EH (cell line): Measurements from ENCODE around the gene MAN1A1.
A peak's percentile ranks its signal among the peaks of the same experiment; 100 is the strongest.

Experiments used
- DNase-seq: peaks from one replicate; pipeline ENCODE4 v3.0.0-alpha.2; 2015; ENCODE audit warnings: low read depth

The MAN1A1 gene

DNA sequence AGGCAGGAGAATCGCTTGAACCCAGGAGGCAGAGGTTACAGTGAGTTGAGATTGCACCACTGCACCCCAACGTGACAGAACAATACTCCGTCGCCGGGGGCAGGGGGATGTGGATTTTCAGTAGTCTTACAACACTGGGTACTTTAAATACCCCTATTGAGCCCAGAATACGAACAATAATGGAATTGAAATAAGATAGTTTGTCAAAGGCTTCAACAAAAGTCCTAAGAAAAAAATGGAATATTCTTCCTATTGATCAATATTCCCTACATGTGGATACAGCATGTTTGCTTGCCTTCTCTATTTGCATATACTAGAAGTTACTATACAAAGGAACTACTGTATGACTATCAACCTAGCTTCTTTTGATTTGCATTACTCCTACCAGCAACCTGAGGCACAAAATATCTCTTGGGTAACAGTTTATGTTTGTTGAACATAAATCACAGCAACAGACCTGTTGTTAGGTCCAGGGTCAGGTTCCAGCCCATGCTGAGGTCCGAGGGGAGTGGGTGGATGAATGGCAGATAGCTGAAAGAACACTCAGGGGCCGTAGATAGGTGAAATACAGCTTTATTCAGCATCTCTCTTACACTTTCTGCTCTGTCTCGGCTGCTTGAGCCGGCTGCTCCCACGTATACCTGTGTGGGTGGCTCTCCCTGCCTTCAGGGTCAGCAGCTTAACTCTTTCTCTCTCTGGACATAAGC lies 23.8 kb downstream of the MAN1A1 start:
- DNase-seq, result no peak

GRCh38 chr6:119324718-119325117 lies 24.8 kb downstream of the MAN1A1 start:
- no peak for DNase-seq

DNA sequence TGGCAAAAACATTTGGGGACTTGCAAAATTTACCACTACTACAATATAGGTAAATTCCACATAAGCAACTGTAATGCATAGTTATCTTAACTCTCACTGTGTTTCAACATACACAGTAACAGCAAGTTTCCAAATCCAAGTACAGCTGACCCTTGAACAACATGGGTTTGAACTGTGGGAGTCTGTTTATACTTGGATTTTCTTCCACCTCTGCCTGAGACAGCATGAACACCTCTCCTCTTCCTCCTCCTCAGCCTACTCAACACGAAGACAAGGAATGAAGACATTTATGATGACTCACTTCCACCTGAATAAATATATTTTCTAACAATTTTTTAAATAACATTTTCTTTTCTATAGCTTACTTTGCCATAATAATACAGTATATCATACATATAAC lies 25.6 kb downstream of the MAN1A1 start:
- DNase-seq, result no peak

- DNase-seq, result no peak
Observed at GRCh38 chr6:119323478-119323877, 26.1 kb downstream of the MAN1A1 start.

- DNase-seq, result no peak
Observed at GRCh38 chr6:119322715-119323350, 26.7 kb downstream of the MAN1A1 start.

DNA sequence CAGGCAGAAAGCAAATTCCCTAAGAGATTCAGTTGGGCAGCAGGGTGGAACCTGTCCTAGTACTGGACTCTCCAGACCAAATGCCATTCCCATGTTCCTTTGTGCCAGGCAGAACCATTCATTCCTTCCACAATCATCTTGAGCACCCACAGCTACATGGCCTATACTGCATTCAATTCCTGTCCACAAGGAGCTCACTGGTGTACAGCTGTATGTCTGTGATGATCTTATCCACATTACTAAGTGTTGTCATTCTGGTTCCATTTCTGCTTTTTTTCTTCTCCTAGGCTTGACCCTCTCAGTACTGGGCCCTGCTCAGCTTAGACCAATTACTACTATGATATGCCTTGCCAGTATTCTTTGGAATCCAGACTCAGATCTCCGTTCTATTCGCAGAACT lies 27.5 kb downstream of the MAN1A1 start:
- DNase-seq, result no peak

- DNase-seq, result no peak
Observed at GRCh38 chr6:119319694-119320093, 29.9 kb downstream of the MAN1A1 start.

GRCh38 chr6:119318730-119319129 lies 30.8 kb downstream of the MAN1A1 start:
- no peak for DNase-seq

DNA sequence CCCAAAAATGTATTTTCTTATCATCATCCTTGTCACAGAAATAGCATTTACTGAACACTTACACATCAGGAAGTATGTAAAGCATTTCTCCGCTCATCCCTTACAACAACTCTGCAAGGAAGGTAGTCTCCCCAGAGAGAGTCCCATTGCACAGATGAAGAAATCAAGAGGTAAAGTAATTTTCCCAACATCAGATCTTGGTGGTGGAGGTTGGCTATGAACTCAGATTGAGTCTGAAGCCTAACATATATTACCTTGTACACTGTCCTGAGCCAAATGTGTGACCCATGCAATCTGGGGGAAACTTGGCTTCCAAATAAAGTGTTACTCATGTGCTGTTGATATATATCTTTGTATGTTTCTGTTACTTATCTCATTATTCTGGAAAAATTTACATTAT lies 31.4 kb downstream of the MAN1A1 start:
- no peak for DNase-seq

- DNase-seq, result no peak
Observed at GRCh38 chr6:119317007-119317406, 32.6 kb downstream of the MAN1A1 start.

DNA sequence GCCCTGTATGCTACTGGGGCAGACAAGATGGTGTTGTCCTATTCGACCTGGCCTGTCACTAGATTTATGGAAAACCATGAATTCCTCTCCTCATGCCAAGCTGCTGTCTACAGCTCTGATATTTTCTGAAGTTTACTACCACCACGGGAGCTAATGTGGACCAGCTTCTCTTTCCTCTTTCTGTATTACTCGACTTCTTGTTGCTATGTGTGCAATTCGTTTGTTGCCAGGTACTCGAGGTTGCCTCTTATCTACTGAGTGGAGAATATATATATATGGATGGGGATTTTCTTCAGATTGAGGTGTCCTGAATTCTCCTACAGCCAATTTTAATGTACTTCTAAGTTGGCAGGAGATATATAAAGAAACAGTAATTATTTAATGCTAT lies 34.7 kb downstream of the MAN1A1 start:
- no peak for DNase-seq

DNA sequence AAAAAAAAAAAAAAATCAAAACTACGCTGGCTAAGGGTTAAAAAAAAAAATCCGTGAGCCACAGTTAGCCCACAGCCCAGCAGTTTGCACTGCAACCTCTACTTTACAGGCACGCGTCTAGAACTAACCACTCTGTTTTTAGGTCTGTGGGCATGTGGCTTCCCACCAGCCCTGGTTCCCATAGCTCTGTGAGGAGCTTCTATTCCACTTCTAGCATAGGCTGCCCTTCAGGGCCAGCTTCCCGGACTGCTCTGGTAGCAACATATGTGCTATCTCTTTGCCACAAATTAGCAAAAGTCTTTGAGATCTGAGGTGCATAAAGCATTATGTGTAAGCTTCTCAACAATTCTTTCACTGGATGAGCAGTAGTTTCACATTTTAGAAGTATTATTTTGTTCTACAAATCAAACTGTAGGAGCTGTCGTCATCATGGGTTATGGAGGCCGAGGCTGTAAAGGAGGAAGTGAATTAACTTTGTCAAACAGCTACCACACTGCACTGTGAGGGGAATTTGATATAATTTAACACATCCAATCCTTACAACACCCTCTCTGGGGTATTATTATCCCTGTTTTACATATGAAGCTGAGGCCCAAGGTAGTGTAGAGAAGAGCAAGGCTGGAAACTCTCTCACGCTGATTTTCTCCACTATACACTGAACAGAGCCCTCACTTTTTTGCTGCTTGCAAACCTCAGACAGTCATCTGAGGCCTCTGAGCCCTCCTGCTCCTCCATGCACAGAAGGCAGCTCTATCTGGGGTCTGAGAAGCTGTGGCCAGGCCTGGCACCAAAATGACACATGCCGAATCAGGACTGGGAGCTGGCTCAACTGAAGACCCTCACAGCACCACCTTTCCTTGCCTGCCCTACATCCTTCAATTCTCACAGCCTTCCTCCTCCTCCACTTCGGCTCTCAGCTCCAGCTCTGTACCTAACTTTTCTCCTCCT lies 35.4 kb downstream of the MAN1A1 start:
- no peak for DNase-seq

GRCh38 chr6:119312875-119313338 lies 36.7 kb downstream of the MAN1A1 start:
- DNase-seq, result no peak

DNA sequence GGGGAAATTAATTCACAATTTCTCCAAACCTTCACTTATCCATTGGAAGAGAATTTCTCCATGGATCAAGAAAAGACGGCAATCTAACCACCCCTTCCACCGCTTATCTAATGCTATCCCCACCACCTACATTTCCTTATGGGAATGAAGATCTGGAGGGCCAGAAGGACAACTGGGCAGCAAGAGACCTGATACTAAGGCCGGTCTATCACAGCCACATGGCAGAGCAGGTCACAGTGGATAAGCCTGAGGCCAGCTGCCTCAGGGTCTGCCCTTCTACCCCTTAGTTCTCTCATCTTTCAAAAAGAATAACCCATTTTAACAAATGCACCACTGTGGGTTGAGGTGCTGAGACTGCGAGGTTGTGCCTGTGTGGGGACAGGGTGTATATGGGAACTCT lies 37.1 kb downstream of the MAN1A1 start:
- no peak for DNase-seq

- DNase-seq, result no peak
Observed at GRCh38 chr6:119311514-119312142, 37.9 kb downstream of the MAN1A1 start.

- no peak for DNase-seq
Observed at GRCh38 chr6:119310486-119311036, 39.0 kb downstream of the MAN1A1 start.

DNA sequence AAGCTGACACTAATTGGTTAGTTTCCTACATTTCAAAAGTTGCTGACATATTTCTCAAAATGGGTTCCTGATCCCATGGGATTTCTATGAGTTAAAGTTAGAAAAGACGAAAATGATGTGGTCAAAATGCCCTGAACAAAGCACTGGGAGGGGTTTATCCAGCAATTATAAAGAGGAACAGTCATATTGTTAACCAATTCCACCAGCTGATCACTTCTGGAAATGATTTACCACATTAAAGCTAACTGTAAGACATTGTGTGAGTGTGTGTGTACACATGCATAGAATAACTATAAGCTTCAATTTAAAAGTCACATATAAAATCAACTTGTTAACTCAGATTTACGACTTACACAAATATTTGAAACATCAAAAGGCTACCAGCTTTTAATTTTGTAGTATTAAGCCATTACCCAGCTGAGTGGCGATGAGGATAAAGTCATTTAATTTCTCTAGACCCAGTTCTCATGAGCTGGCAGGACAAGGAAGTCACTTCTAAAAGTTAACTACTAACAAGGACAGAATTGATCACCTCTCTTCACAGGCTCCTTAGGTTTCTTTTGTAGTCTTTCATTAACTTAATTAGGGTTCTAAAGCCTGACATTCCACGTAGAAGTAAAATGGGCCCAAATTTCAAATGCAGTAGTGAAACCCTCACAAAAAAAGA lies 40.4 kb downstream of the MAN1A1 start:
- no peak for DNase-seq

DNA sequence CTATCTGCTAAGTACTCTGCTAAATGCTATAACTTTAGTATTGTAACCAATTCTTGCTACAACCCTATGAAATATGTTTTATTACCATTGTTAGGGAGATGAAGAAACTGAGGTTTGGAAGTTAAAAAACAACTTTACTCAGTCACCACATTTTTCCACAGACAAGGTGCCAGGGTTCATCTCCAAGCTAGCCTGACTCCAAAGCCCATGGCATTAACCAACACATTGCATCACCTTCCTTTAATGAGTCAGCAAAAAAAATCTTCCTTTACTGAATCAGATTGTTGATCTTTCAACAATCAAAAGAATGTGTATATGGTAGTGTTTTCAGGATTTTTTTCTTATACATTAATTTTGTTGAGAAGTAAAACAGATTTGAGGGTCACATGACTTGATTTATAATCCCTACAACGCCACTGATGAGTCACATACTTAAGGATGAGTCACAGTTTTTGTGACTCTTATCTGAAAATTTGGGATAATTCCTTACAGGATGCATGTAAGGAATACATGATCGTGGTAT lies 41.5 kb downstream of the MAN1A1 start:
- DNase-seq, result peak; percentile 51

- no peak for DNase-seq
Observed at GRCh38 chr6:119307056-119307455, 42.5 kb downstream of the MAN1A1 start.

DNA sequence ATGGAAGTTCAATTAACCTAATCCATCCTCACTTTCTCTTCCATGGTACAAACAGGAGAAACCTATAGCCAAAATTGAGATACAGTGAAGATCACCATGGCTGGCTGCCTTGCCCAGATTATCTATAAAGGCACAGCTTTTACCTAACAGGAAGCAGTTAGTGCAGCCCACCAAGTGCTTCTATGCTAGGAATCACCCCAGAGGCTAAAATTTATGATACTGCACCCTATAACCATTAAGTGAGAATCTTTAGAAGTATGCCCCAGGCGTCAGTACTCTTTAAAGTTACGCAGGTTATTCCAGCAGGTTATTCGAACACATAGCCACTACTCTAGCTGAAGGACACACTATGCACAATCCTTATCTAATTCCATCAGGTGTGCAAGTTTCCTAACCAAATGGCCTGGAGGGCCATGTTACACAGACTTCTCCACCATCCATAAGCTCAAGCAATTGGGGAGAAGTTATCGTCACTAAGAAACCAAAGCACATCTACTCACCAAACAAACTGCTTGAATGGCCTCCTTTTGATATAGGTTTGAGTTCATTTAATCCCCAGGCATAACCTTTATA lies 43.1 kb downstream of the MAN1A1 start:
- no peak for DNase-seq
